CD4-positive, alpha-beta T cell (primary cell): Measurements from ENCODE around the gene COLGALT1. TPM values are rescaled to one million over a fixed set of nuclear protein-coding genes. Genes with fewer than 3 reads are reported as not detected.

Experiments
- ATAC-seq: fragments of 200-7000 bp; cut with Tn5 transposase; one replicate; pipeline ENCODE4 v1.10.0; 2022; ENCODE audit warnings: mild to moderate bottlenecking; ENCODE audit not compliant: poor library complexity
- CTCF ChIA-PET: fragments of 350-600 bp; sonication (Branson Sonifier 250); formaldehyde crosslinking; loops from one replicate; lab custom pipeline; 2021; ENCODE audit warnings: antibody characterized with exemption, inconsistent platforms; lab: Charles Lee
- POLR2A ChIA-PET: fragments of 350-600 bp; sonication (Branson Sonifier 250); formaldehyde crosslinking; loops from one replicate; lab custom pipeline; 2021; ENCODE audit warnings: antibody characterized with exemption, inconsistent platforms; lab: Charles Lee
- DNase-seq, 14 experiments: peaks; one replicate each; pipeline ENCODE4 v3.0.0-alpha.2; 2013 to 2020; ENCODE audit warnings: mixed read lengths in 2 of 14
- H3K27ac ChIP-seq, 2 donors: one replicate each; pipeline versions ENCODE4 v1.5.1 to v1.7.0; 2013; ENCODE audit warnings: low read length in 2 of 2, low read depth in 1 of 2, mild to moderate bottlenecking in 1 of 2
- H3K27me3 ChIP-seq, 2 experiments: 1 replicate in 1 of 2; 2 replicates in 1 of 2; pipeline versions ENCODE4 v1.6.1 to v1.7.0; 2013; ENCODE audit warnings: low read length in 2 of 2, control low read depth in 1 of 2, mild to moderate bottlenecking in 1 of 2, moderate library complexity in 1 of 2; ENCODE audit not compliant: insufficient read depth in 2 of 2, control insufficient read depth in 1 of 2
- H3K36me3 ChIP-seq: one replicate; pipeline ENCODE4 v1.6.1; 2013; ENCODE audit warnings: low read length, control low read depth; ENCODE audit not compliant: insufficient read depth
- H3K4me1 ChIP-seq: one replicate; pipeline ENCODE4 v1.6.1; 2013; ENCODE audit warnings: low read length, control low read depth; ENCODE audit not compliant: insufficient read depth
- H3K4me3 ChIP-seq: one replicate; pipeline ENCODE4 v1.5.1; 2013; ENCODE audit warnings: mild to moderate bottlenecking, low read length, moderate library complexity
- H3K9me3 ChIP-seq, 2 experiments: 1 replicate in 1 of 2; 2 replicates in 1 of 2; pipeline versions ENCODE4 v1.6.1 to v1.7.0; 2013; ENCODE audit warnings: low read length in 2 of 2, mild to moderate bottlenecking in 2 of 2, control low read depth in 1 of 2, moderate library complexity in 1 of 2; ENCODE audit not compliant: control insufficient read depth in 1 of 2, insufficient read depth in 1 of 2
- H3K27ac Mint-ChIP-seq: one replicate; pipeline ENCODE4 v1.8.0; 2020; ENCODE audit warnings: mixed read lengths
- H3K27me3 Mint-ChIP-seq: one replicate; pipeline ENCODE4 v1.8.0; 2021; ENCODE audit warnings: mixed read lengths
- H3K36me3 Mint-ChIP-seq: one replicate; pipeline ENCODE4 v1.8.0; 2021; ENCODE audit warnings: low read depth, mixed read lengths
- H3K4me1 Mint-ChIP-seq: one replicate; pipeline ENCODE4 v1.8.0; 2021; ENCODE audit warnings: low read depth, mixed read lengths
- H3K4me3 Mint-ChIP-seq: one replicate; pipeline ENCODE4 v1.8.0; 2020; ENCODE audit warnings: mild to moderate bottlenecking, mixed read lengths
- H3K9me3 Mint-ChIP-seq: one replicate; pipeline ENCODE4 v1.8.0; 2020; ENCODE audit warnings: mixed read lengths
- CTCF ChIP-seq: fragments of 200-600 bp; IDR thresholded peaks from one replicate; pipeline ENCODE4 v1.8.0; 2022; ENCODE audit warnings: antibody characterized with exemption, mild to moderate bottlenecking
- intact Hi-C, 2 experiments: fragments of 100-400 bp; cut with DNase I in 1 of 2; cut with micrococcal nuclease in 1 of 2; formaldehyde crosslinking; loops; one replicate each; pipeline versions ENCODE4 v1.15.1 to v1.9.0; 2023 to 2025; cut with DNase I, micrococcal nuclease
- total RNA-seq, 174 experiments: library from RNA in 2 of 174; stranded (reverse) in 2 of 174; gene quantifications; one replicate each; pipeline ENCODE4 v1.2.3 and lab custom pipeline; 2021 to 2026

COLGALT1 gene
- total RNA-seq, 2 experiments from 2014 or later, result 30.3 to 30.6 TPM

- Mint-ChIP-seq H3K27ac (no peak overlapping the region), H3K4me1 (peaks cover 5% of the 10 kb centered on the region), H3K36me3 (no peaks in the 10 kb centered on the region), H3K4me3 (no peak overlapping the region), H3K27me3 (no peaks in the 10 kb centered on the region), H3K9me3 (no peaks in the 10 kb centered on the region)
- DNase-seq (no peak), ATAC-seq (no peak)
- H3K36me3 ChIP-seq, result no peaks in the 10 kb centered on the region
- TF ChIP-seq CTCF, result no peak
- H3K4me3 ChIP-seq, result no peak overlapping the region
- POLR2A ChIA-PET, result no interaction called here
- H3K9me3 ChIP-seq, result peaks cover 0 to 9% of the 10 kb centered on the region in 2 experiments
- peaks cover 6% of the 10 kb centered on the region for H3K4me1 ChIP-seq
- no peaks in the 10 kb centered on the region for H3K27me3 ChIP-seq
- CTCF ChIA-PET, result no interaction called here
- H3K27ac ChIP-seq, result no peak overlapping the region
- intact Hi-C loops, result no loop called here
Observed at GRCh38 chr19:17544418-17544817, 11.0 kb upstream of the COLGALT1 start.

DNA sequence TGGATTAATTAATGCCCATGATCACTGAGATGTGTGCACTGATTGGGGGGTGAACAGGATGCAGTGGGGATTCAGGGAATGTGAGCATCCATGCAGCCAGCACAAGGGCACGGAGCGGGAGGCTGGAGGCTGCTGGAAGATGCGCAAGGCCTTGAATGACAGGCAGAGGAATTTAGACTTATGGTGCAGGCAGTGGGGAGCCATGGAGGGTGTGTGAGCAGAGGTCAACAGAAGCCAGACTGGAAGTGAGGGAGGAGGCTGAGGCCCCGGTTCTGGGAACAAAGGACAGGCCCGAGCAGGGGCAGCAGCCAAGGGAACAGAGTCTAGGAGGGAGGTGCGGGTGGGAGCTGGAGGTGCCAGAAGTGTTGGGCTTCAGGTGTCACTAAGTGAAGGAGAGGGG lies 7.3 kb upstream of the COLGALT1 start:
- POLR2A ChIA-PET, result no interaction called here

GRCh38 chr19:17549085-17549740 lies 6.2 kb upstream of the COLGALT1 start:
- H3K4me1 ChIP-seq, result no peaks in the 10 kb centered on the region
- no peak overlapping the region for H3K4me3 Mint-ChIP-seq
- H3K27me3 ChIP-seq, result no peaks in the 10 kb centered on the region
- H3K36me3 Mint-ChIP-seq, result no peaks in the 10 kb centered on the region
- H3K4me1 Mint-ChIP-seq, result no peaks in the 10 kb centered on the region
- ATAC-seq, result no peak
- H3K27me3 Mint-ChIP-seq, result no peaks in the 10 kb centered on the region
- POLR2A ChIA-PET, result no interaction called here
- intact Hi-C loops, result no loop called here
- no peak for TF ChIP-seq CTCF
- DNase-seq, result no peak
- CTCF ChIA-PET, result no interaction called here
- no peak overlapping the region for H3K4me3 ChIP-seq
- H3K9me3 Mint-ChIP-seq, result no peaks in the 10 kb centered on the region
- H3K27ac Mint-ChIP-seq, result no peak overlapping the region
- H3K27ac ChIP-seq, result no peak overlapping the region
- H3K36me3 ChIP-seq, result no peaks in the 10 kb centered on the region
- no peaks in the 10 kb centered on the region for H3K9me3 ChIP-seq

More for the DNA sequence above, 7.3 kb upstream of the COLGALT1 start:
- H3K4me1 Mint-ChIP-seq, result no peaks in the 10 kb centered on the region
- no peaks in the 10 kb centered on the region for H3K36me3 Mint-ChIP-seq
- no peak for TF ChIP-seq CTCF
- Histone ChIP-seq H3K36me3 (no peaks in the 10 kb centered on the region), H3K4me1 (no peaks in the 10 kb centered on the region), H3K27me3 (no peaks in the 10 kb centered on the region), H3K9me3 (no peaks in the 10 kb centered on the region), H3K27ac (no peak overlapping the region), H3K4me3 (no peak overlapping the region)
- H3K27me3 Mint-ChIP-seq, result no peaks in the 10 kb centered on the region
- H3K27ac Mint-ChIP-seq, result no peak overlapping the region
- H3K4me3 Mint-ChIP-seq, result no peak overlapping the region
- no peaks in the 10 kb centered on the region for H3K9me3 Mint-ChIP-seq
- CTCF ChIA-PET, result interaction anchor here (0.6 to 0.7 kb wide), 2 partner anchors 63 to 348 kb away, joined by 3 read pairs; no protein-coding TSS in a partner anchor
- ATAC-seq (no peak), DNase-seq (no peak)
- intact Hi-C loops, result no loop called here
